Stomach (tissue), 9 donors: ENCODE data around the gene GABRB3. TPM values are rescaled to one million over a fixed set of nuclear protein-coding genes. Genes with fewer than 3 reads are reported as not detected.

Source experiments
- DNase-seq, 2 donors: peaks; one replicate each; pipeline versions ENCODE4 v3.0.0 to v3.0.0-alpha.2; 2013 to 2019
- H3K27ac ChIP-seq, 5 donors: fragments of 200-600 bp in 4 of 5; sonication (generic) in 4 of 5; one replicate each; pipeline ENCODE4 v1.5.1; 2013 to 2019; ENCODE audit warnings: mild to moderate bottlenecking in 1 of 5, moderate library complexity in 1 of 5
- H3K27me3 ChIP-seq, 3 donors: fragments of 200-600 bp; sonication (generic); one replicate each; pipeline ENCODE4 v1.5.1; 2017 to 2019; ENCODE audit warnings: mixed run types in 1 of 3
- H3K36me3 ChIP-seq, 4 donors: fragments of 200-600 bp; sonication (generic); 1 replicate in 3 of 4; 2 replicates in 1 of 4; pipeline ENCODE4 v1.5.1; 2016 to 2019
- H3K4me1 ChIP-seq, 4 donors: fragments of 200-600 bp; sonication (generic); one replicate each; pipeline ENCODE4 v1.5.1; 2016 to 2019
- H3K4me3 ChIP-seq, 4 donors: fragments of 200-600 bp; sonication (generic) in 3 of 4; one replicate each; pipeline ENCODE4 v1.5.1; 2016 to 2019; ENCODE audit warnings: mild to moderate bottlenecking in 1 of 4
- H3K9me3 ChIP-seq, 4 donors: fragments of 200-600 bp; sonication (generic); one replicate each; pipeline ENCODE4 v1.5.1; 2016 to 2019
- CTCF ChIP-seq, 7 experiments: fragments of 450-650 bp in 4 of 7; fragments of 200-600 bp in 3 of 7; sonication (generic) in 3 of 7; IDR thresholded peaks; one replicate each; pipeline ENCODE4 v1.5.1; 2016 to 2019; ENCODE audit warnings: antibody characterized with exemption in 7 of 7, control low read depth in 2 of 7, mild to moderate bottlenecking in 1 of 7
- EP300 ChIP-seq: sonication (generic); formaldehyde crosslinking; IDR thresholded peaks from one replicate; pipeline ENCODE4 v1.6.1; 2017; ENCODE audit warnings: antibody characterized with exemption
- POLR2A ChIP-seq, 4 donors: fragments of 450-650 bp; IDR thresholded peaks; one replicate each; pipeline ENCODE4 v1.6.1; 2016; ENCODE audit warnings: antibody characterized with exemption in 4 of 4, control low read depth in 2 of 4, mild to moderate bottlenecking in 1 of 4, moderate library complexity in 1 of 4
- POLR2AphosphoS5 ChIP-seq, 3 donors: sonication (generic); formaldehyde crosslinking; IDR thresholded peaks; one replicate each; pipeline ENCODE4 v1.6.1; 2016; ENCODE audit warnings: antibody characterized with exemption in 3 of 3
- WGBS, 5 donors: extraction: QIAGEN DNeasy Blood & Tissue Kit in 3 of 5; methylation state at CpG; one replicate each; pipeline versions ENCODE4 v1.1.5 to v1.1.7; 2013 to 2018; 5-methylcytosine and 5-hydroxymethylcytosine counted together
- intact Hi-C: fragments of 100-400 bp; cut with DNase I; formaldehyde crosslinking; loops from one replicate; pipeline ENCODE4 v1.15.1; 2023; ENCODE audit warnings: low total_unique reads
- polyA plus RNA-seq, 3 donors: library from polyadenylated mRNA; stranded (reverse); fragments of 200-250 nt; gene quantifications; one replicate each; pipeline ENCODE4 v1.2.3, GENCODE V29; 2013
- total RNA-seq, 5 donors: library from RNA; depleted of rRNA; stranded (reverse); fragments of >200 nt; gene quantifications; one replicate each; pipeline versions ENCODE4 v1.1.0 to v1.2.3, GENCODE V29; 2014 to 2016
- donor health status: healthy with polysubstance abuse.
- donor health status: Bipolar disorder and iron deficiency.
- donor health status: healthy.

GABRB3 gene
- total and polyA plus RNA-seq, 8 donors, result 1.5 to 14.6 (median 6.1) TPM; not detected in 2

DNA sequence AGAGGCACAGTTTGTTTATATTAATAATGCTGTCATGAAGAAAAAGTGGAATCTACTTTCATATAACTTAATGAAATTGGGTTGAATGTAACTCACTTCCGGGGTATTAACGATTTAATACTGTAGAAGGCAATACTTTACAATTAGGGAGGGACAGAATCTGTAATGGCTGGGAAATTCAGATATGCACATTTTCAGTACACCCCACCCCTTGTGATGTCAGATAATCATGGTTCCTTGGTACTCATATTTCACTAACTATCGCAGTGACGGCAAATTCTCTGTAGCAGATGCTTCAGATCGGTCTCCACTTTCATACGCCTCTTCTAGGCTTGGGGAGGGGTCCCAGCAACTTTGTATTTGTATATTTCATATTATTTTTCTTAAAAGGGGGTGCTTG lies 207.3 kb downstream of the GABRB3 start:
- TF ChIP-seq EP300 (no peak), CTCF (IDR thresholded peaks at IDR 0.05) (no peak), POLR2AphosphoS5 (IDR thresholded peaks at IDR 0.05) (no peak), POLR2A (IDR thresholded peaks at IDR 0.05) (no peak)
- Histone ChIP-seq H3K9me3 (no peaks in the 10 kb centered on the region), H3K27me3 (no peaks in the 10 kb centered on the region), H3K36me3 (peaks cover 0 to 3% (median under 1%) of the 10 kb centered on the region in 4 donors), H3K27ac (no peak overlapping the region), H3K4me1 (no peaks in the 10 kb centered on the region), H3K4me3 (no peak overlapping the region)
- DNase-seq, result no peak
- intact Hi-C loops, result no loop called here
- 87 to 96% (median 95%) methylated on average over 6 of the region's 6 CpGs for WGBS, 5 donors

DNA sequence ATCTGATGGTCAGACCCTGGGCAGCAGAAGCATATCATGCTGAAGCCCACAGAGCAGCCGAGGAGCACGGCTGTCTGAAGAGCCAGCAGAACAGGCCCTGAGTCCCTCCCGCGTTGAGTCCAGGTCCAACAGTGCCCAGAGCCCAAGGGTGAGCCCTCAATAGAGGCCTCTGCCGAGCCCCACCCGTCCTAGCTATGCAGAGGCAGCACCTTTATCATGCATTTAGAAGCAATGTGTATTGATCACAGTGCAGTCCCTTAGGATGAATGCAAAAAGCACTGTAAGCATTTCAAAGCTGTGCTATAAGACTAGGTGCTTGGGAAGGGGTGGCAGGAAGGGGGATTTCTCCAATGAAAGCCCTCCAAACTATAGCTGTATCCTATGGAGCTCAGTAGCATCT lies 208.5 kb downstream of the GABRB3 start:
- Histone ChIP-seq H3K4me3 (no peak overlapping the region), H3K27ac (no peak overlapping the region), H3K4me1 (no peaks in the 10 kb centered on the region), H3K27me3 (no peaks in the 10 kb centered on the region), H3K36me3 (peaks cover 0 to 12% (median 3%) of the 10 kb centered on the region in 4 donors), H3K9me3 (no peaks in the 10 kb centered on the region)
- no peak for TF ChIP-seq EP300
- TF ChIP-seq POLR2AphosphoS5 (IDR thresholded peaks at IDR 0.05), result no peak
- TF ChIP-seq CTCF (IDR thresholded peaks at IDR 0.05), result no peak
- no peak for TF ChIP-seq POLR2A (IDR thresholded peaks at IDR 0.05)
- intact Hi-C loops, result no loop called here
- WGBS, 5 donors, result 58 to 100% (median 68%) methylated on average over 4 to 6 of the region's 6 CpGs
- DNase-seq, result no peak

GRCh38 chr15:26562336-26562735 lies 210.5 kb downstream of the GABRB3 start:
- Histone ChIP-seq H3K9me3 (no peaks in the 10 kb centered on the region), H3K27ac (no peak overlapping the region), H3K36me3 (peaks cover 0 to 12% (median 3%) of the 10 kb centered on the region in 4 donors), H3K4me3 (no peak overlapping the region), H3K4me1 (no peaks in the 10 kb centered on the region), H3K27me3 (no peaks in the 10 kb centered on the region)
- WGBS, 5 donors, result 87 to 93% (median 90%) methylated on average over 2 of the region's 2 CpGs
- intact Hi-C loops, result no loop called here
- no peak for DNase-seq
- TF ChIP-seq CTCF (IDR thresholded peaks at IDR 0.05) (no peak), POLR2A (IDR thresholded peaks at IDR 0.05) (no peak), EP300 (no peak), POLR2AphosphoS5 (IDR thresholded peaks at IDR 0.05) (no peak)

DNA sequence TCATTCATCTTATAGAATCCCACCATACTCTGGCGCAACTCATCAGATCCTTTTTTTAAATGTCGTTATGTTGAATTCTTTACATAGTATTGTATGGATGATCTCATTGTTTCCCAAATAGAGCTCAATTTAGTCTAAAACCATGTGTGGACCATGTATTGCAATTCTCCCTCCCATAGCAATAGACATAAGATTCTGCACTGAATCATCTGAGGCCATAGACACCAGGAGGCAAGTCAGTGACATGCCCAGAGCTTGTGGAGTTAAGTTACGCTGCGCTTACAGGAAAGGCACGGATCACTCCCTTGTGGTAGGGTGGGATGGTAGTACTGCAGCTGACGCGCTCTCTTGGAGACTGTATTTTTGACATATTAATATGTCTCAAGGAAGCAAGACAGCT lies 211.0 kb downstream of the GABRB3 start:
- Histone ChIP-seq H3K27me3 (no peaks in the 10 kb centered on the region), H3K9me3 (peaks cover 0 to 2% (median 0%) of the 10 kb centered on the region in 4 donors)

More for the DNA sequence above, 211.0 kb downstream of the GABRB3 start:
- Histone ChIP-seq H3K4me1 (no peaks in the 10 kb centered on the region), H3K27ac (no peak overlapping the region), H3K36me3 (peaks cover 0 to 12% (median 3%) of the 10 kb centered on the region in 4 donors), H3K4me3 (no peak overlapping the region)
- no peak for DNase-seq
- WGBS, 5 donors, result 85 to 89% (median 87%) methylated on average over 7 of the region's 7 CpGs
- TF ChIP-seq CTCF (IDR thresholded peaks at IDR 0.05) (no peak), POLR2AphosphoS5 (IDR thresholded peaks at IDR 0.05) (no peak), POLR2A (IDR thresholded peaks at IDR 0.05) (no peak), EP300 (no peak)
- intact Hi-C loops, result no loop called here
